Cardiac muscle cell (in vitro differentiated cells and primary cell): Measurements from ENCODE around the gene IL9. TPM values are rescaled to one million over a fixed set of nuclear protein-coding genes. Genes with fewer than 3 reads are reported as not detected.

Source experiments
- DNase-seq, 2 donors: peaks; one replicate each; pipeline versions ENCODE4 v3.0.0 to v3.0.0-alpha.2; 2010 to 2017; ENCODE audit warnings: low read depth in 1 of 2, low spot score in 1 of 2
- H3K27ac ChIP-seq: fragments of 200-600 bp; sonication (generic); 2 replicates; pipeline ENCODE4 v1.5.1; 2016
- H3K27me3 ChIP-seq: fragments of 200-600 bp; sonication (generic); 2 replicates; pipeline ENCODE4 v1.6.0; 2016; ENCODE audit warnings: control low read depth
- H3K36me3 ChIP-seq: fragments of 200-600 bp; sonication (generic); 2 replicates; pipeline ENCODE4 v1.5.1; 2016; ENCODE audit warnings: control low read depth
- H3K4me1 ChIP-seq: fragments of 200-600 bp; sonication (generic); 2 replicates; pipeline ENCODE4 v1.8.1; 2017; ENCODE audit warnings: low read depth, mild to moderate bottlenecking, mixed run types
- H3K4me3 ChIP-seq: fragments of 200-600 bp; sonication (generic); 2 replicates; pipeline ENCODE4 v1.5.1; 2016; ENCODE audit warnings: mild to moderate bottlenecking
- H3K9me3 ChIP-seq: fragments of 200-600 bp; sonication (generic); 2 replicates; pipeline ENCODE4 v1.5.1; 2017; ENCODE audit warnings: low read depth, mild to moderate bottlenecking, control low read depth
- CTCF ChIP-seq: IDR thresholded peaks from 2 replicates; pipeline ENCODE4 v1.5.1; 2012; ENCODE audit warnings: low read depth, mild to moderate bottlenecking, low read length
- polyA plus RNA-seq: library from polyadenylated mRNA; unstranded; fragments of >200 nt; fragmentation: Nextera tagmentation; extraction: Ambion mirVana; gene quantifications from 2 replicates; pipeline ENCODE4 v1.2.1, GENCODE V29; 2016
- total RNA-seq: library from RNA; depleted of rRNA; stranded (reverse); fragments of >200 nt; gene quantifications from 2 replicates; pipeline ENCODE4 v1.2.3, GENCODE V29; 2016

IL9 gene
- total and polyA plus RNA-seq, 2 experiments from 2014 or later: not detected

DNA sequence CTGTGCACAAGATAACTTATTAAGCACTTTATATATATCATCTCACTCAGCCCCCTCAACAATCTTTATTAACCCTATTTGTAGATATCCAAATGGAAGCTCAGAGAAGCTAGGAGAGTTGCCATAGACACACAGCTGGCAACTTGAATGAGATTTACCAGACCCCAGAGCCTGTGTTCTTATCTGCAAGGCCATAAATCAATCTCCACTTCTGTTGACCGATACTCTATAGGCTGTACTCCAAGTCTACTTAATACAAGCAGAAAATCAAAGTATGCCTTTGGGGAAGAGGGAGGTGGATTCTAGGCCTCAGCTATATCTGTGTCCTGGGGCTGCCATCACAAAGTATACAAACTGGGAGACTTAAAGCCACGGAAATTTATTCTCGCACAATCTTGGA lies 6.0 kb upstream of the IL9 start:
- peak in 1 of 2 donors; percentile 69 for DNase-seq
- Histone ChIP-seq H3K27ac (no peak overlapping the region), H3K4me1 (peaks cover 7% of the 10 kb centered on the region), H3K27me3 (peaks cover 72% of the 10 kb centered on the region), H3K9me3 (no peaks in the 10 kb centered on the region), H3K36me3 (no peaks in the 10 kb centered on the region), H3K4me3 (no peak overlapping the region)
- TF ChIP-seq CTCF: no peak

GRCh38 chr5:135900276-135900675 lies 4.6 kb upstream of the IL9 start:
- DNase-seq: no peak
- TF ChIP-seq CTCF: no peak
- H3K4me3 ChIP-seq: no peak overlapping the region
- H3K27me3 ChIP-seq: peaks cover 58% of the 10 kb centered on the region
- peaks cover 7% of the 10 kb centered on the region for H3K4me1 ChIP-seq
- no peaks in the 10 kb centered on the region for H3K9me3 ChIP-seq
- H3K27ac ChIP-seq: no peak overlapping the region
- no peaks in the 10 kb centered on the region for H3K36me3 ChIP-seq

DNA sequence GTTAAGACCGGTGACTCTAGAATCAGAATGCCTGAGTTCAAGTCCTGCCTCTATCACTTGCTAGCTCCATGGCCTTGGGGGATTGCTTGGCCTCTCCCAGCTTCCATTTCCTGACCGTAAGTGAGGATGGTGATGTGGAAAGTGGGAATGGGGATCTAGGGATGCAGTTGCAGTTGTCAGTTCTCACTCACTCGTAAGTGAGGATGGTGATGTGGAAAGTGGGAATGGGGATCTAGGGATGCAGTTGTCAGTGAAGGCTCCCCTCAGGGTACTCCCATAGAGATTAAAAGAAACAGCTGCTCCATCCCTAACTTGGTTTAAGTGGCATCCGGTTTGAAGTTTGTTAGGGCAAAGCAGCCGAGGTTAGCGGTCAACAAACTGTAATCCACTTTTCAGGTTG lies 3.0 kb upstream of the IL9 start:
- Histone ChIP-seq H3K4me1 (peaks cover 7% of the 10 kb centered on the region), H3K9me3 (no peaks in the 10 kb centered on the region), H3K27ac (no peak overlapping the region), H3K36me3 (no peaks in the 10 kb centered on the region), H3K4me3 (no peak overlapping the region), H3K27me3 (peaks cover 42% of the 10 kb centered on the region)
- TF ChIP-seq CTCF: no peak
- DNase-seq: no peak

DNA sequence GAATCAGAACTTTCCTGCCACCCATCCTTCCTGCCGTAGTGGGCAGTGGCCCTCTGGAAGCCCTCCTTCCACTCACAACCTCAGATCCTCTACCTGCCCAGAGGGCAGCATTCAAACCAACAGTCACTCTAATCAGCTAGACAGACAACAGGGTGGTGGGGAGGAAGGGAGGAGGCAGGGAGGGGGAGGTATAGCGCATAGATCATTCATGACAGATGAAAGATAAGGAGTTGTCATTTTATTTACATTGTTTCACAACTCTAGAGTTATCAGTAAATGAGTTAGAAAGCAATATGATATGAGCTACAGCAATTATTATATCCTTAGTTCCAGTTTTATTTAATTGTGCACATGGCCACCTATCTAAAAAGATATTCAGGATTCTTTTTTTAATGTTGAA lies 852 bp downstream of the IL9 start:
- Histone ChIP-seq H3K27ac (no peak overlapping the region), H3K36me3 (no peaks in the 10 kb centered on the region), H3K27me3 (peaks cover 31% of the 10 kb centered on the region), H3K9me3 (no peaks in the 10 kb centered on the region), H3K4me3 (no peak overlapping the region), H3K4me1 (no peaks in the 10 kb centered on the region)
- no peak for DNase-seq
- TF ChIP-seq CTCF: no peak

DNA sequence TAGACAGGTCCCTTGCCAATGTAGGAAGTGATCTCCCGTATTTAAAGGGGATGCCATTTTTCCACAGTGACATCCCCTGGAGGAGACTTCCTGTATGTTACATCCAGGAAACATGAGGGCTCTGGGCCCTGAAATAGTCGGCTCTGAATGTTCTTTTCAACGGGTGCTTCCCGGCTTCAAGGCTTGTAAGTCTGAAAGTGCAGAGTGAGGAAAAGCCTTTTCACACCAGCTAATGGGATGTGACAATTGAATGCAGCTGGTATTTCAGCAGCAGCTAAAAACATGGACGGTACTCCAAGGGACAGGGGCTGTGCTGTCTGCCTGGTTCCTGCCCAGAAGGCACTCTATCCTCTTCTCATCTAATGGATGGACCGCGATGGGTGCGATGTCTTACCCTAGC lies 1.4 kb downstream of the IL9 start:
- Histone ChIP-seq H3K36me3 (no peaks in the 10 kb centered on the region), H3K9me3 (no peaks in the 10 kb centered on the region), H3K27ac (no peak overlapping the region), H3K4me3 (no peak overlapping the region), H3K4me1 (no peaks in the 10 kb centered on the region), H3K27me3 (peaks cover 30% of the 10 kb centered on the region)
- DNase-seq: peak in 1 of 2 donors; percentile 55
- TF ChIP-seq CTCF: no peak

DNA sequence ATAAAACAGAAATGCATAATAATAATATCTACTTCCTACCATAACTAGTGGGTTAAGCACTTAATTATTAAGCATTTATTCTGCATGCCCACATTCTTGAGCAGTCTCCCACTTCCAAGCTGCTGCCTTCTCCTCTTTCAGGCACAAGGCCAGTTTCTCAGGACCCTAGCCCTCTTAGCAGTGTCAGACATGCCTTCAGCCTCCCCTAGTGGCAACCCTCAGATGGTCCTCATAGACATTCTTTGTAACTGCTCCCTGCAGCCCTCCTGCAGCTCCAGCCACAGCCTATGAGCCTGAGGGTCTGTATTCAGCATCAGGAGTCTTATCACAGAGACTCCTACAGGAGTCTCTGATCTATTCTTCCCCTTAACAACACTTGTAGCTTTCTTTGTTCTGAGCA lies 3.9 kb downstream of the IL9 start:
- no peaks in the 10 kb centered on the region for H3K36me3 ChIP-seq
- no peak overlapping the region for H3K27ac ChIP-seq
- no peak overlapping the region for H3K4me3 ChIP-seq
- DNase-seq: peak in 1 of 2 donors; percentile 74
- no peaks in the 10 kb centered on the region for H3K9me3 ChIP-seq
- peak; percentile 24 for TF ChIP-seq CTCF
- H3K27me3 ChIP-seq: peaks cover 26% of the 10 kb centered on the region
- H3K4me1 ChIP-seq: no peaks in the 10 kb centered on the region
